ENCODE data around the gene IDH3A.

The IDH3A gene

DNA sequence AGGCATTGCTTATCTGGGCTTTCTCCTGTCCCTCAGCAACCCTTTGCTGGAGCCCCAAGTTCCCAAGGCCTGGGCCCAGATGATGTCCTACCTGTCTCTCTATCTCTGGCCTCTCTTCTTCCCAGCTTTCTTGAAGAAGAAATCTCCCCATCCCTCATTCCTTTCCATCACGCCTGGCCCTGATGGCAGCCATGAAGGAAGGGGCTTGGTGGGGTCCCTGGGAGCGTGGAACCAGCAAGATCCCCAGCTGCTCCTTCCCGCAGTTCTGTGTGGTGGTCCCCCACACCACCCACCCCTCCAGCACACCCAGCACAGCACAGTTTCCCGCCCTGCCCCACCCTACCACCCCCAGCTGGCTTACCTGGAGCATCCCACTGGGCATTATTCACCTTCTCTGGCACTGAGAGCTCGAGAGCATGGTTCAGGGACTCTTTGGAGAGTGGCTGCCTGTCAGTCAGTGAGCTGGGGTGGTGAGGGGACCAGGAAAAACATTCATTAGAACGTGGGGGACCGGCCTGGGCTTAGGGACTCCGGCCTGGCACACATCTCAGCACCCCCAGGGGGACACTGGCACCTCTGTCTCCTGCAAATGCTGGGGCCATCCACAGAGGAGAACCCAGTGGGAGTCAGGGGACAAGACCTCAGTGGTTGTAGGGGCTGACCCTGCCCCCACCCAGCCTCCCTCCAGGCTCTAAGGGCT lies 58.6 kb downstream of the IDH3A start:
- DNase-seq (ENCODE audit: low spot score), result peak; percentile 19
- no peak overlapping the region for H3K27ac ChIP-seq
- no peak overlapping the region for H3K4me3 ChIP-seq
- TF ChIP-seq, protein P1, sequence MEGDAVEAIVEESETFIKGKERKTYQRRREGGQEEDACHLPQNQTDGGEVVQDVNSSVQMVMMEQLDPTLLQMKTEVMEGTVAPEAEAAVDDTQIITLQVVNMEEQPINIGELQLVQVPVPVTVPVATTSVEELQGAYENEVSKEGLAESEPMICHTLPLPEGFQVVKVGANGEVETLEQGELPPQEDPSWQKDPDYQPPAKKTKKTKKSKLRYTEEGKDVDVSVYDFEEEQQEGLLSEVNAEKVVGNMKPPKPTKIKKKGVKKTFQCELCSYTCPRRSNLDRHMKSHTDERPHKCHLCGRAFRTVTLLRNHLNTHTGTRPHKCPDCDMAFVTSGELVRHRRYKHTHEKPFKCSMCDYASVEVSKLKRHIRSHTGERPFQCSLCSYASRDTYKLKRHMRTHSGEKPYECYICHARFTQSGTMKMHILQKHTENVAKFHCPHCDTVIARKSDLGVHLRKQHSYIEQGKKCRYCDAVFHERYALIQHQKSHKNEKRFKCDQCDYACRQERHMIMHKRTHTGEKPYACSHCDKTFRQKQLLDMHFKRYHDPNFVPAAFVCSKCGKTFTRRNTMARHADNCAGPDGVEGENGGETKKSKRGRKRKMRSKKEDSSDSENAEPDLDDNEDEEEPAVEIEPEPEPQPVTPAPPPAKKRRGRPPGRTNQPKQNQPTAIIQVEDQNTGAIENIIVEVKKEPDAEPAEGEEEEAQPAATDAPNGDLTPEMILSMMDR (IDR thresholded peaks at IDR 0.05), result no peak

DNA sequence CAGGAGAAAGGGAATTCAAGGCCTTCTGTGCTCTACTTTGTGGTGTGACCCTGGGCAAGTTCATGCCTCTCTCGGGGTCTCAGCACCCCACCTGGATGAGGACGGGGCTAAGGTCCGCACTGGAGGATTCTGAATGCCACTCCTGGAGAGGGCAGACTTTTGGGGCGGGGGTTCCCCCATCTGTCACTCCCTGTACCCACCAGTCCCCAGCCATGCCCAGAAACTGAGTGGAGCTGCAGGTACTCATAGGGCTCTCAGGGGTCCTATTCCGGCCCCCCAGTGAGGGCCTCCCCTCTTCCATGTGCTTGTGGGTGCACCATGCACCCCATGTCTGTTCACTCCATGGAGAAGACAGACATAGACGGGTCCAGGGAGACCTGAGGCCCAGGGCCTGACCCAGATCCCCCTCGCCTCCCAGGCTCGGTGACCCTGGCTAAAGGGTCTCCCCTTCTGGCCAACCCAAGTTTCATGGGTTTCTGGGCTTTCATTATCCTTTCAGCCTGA lies 59.2 kb downstream of the IDH3A start:
- H3K27ac ChIP-seq, result no peak overlapping the region
- no peak overlapping the region for H3K4me3 ChIP-seq
- DNase-seq (ENCODE audit: low spot score), result no peak
- TF ChIP-seq, protein P1 (IDR thresholded peaks at IDR 0.05), result no peak

- no peak overlapping the region for H3K27ac ChIP-seq
- TF ChIP-seq, protein P1 (IDR thresholded peaks at IDR 0.05), result no peak
- peak; percentile 68 for DNase-seq (ENCODE audit: low spot score)
Measured at GRCh38 chr15:78208887-78209645, 59.9 kb downstream of the IDH3A start.

DNA sequence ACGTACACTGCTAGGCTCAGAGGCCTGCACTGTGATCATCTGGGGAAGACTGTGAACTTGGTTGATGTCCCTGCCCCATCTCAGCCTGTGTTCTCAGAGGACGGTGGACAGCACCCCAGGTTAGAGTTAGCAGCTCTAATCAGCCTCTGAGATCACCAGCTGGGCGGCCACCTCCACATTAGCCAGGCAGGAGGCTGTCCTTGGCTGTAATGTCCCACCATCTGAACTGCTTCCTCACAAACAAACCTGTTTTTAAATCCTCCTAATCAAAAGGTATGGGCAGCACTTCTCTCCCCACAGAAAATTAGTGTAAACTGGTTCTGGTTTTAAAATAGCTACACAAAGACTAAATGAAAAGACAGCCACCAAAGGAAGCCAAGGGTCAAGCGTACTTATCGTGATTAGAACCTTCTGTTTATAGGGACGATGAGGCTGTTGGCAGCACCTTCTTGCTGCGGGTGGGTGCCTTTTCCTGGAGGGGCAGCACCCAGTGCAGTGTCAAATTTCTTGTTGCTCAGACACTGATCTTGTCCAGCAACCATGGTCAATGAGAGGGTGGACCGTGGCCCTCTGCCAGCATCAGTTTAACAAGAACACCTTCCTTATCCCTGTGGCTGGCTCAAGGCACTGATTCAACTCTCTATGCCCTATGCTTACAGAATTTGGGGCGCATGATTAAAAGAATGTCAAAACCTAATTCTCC lies 60.6 kb downstream of the IDH3A start:
- no peak overlapping the region for H3K4me3 ChIP-seq
- DNase-seq (ENCODE audit: low spot score), result peak; percentile 46
- H3K27ac ChIP-seq, result no peak overlapping the region
- TF ChIP-seq, protein P1 (IDR thresholded peaks at IDR 0.05), result no peak

More at GRCh38 chr15:78208887-78209645, 59.9 kb downstream of the IDH3A start:
- no peak overlapping the region for H3K4me3 ChIP-seq

DNA sequence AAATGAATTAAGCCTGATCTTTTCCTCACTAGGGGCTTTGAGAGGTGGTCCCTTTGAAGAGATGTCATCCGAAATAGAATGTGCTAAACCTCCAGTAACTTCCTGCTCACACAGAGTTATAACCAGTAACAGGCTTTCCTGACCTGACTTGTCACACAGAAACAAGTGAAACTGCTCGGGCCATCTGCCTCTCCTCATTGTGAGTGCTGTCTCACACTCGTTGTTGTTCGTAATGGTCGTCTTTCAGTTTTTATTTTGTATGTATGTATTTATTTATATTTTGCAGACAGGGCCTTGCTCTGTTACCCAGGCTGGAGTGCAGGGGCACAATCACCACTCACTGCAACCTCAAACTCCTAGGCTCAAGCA lies 61.2 kb downstream of the IDH3A start:
- DNase-seq (ENCODE audit: low spot score), result no peak
- Histone ChIP-seq H3K27ac (no peak overlapping the region), H3K4me3 (no peak overlapping the region)
- TF ChIP-seq, protein P1 (IDR thresholded peaks at IDR 0.05), result no peak

- H3K27ac ChIP-seq, result no peak overlapping the region
- DNase-seq (ENCODE audit: low spot score), result peak; percentile 17
- H3K4me3 ChIP-seq, result no peak overlapping the region
- TF ChIP-seq, protein P1 (IDR thresholded peaks at IDR 0.05), result no peak
Measured at GRCh38 chr15:78211189-78211921, 62.2 kb downstream of the IDH3A start.

Data from coronary artery (tissue), 2 donors.